ENCODE measurements around the gene GLS.
"Not testable (repeated sequence)": the region's sequence is repeated elsewhere in the genome, so short reads cannot be mapped to it uniquely, and the experiment has no call there.

GLS gene

DNA sequence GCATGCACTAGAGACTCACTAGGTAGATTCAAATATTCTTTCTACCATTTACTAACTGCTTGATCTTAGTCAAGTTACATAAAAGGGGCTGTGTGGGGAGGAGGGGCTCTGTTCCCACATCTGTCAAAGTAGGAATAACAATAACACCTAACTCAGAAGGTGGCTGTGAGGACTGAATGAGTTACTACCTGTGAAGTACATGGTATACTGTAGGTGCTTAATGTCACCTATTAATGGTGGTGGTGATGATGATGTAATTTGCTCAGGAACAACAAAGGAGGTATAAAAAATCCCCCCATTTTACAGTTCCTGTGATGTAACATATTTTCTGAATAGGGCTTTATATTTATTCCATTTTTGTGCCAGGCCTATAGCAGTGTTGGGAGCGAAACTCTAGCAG lies 92.6 kb downstream of the GLS start:
- DNase-seq: no peak

DNA sequence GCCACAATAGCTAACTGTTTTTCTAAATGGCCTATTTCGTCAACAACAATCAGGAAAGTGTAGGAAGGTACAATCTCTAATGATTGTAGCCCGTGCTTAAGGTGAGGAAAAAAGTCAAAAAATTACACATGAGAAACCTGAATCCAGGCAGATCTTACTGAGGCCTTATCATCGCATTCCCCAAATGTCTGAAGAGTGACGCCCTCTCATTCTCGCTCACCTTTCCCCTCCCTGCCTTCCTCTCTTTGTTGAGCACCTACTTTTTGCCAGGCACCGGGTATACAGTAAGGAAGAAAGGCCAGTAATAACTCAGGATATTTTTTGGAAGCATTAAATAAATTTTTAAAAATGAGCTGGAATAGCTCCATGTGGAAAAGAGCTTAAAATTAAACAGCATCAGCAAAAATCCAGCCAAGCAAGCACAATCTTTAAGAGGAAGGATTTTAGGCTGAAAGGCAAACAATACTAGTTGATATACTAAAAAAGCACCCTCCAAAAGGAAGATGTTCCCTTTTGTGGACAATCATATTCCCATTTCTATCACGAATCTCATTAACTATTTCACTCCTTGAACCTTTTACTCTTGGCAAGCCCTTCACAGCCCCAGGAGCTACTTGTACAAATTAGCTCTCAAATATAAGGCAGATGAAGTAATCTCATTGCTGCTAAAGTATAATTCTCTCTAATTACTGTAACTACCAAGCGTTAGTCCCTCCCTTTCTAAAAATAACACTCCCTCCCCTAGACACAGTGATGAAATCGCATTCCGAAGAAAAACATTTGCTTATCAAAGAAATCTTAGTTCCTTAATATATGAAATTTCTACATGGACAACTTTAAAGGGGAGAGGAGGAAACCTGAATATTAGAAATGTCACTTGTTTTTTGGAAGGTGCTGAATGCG lies 93.4 kb downstream of the GLS start:
- DNase-seq: no peak

DNA sequence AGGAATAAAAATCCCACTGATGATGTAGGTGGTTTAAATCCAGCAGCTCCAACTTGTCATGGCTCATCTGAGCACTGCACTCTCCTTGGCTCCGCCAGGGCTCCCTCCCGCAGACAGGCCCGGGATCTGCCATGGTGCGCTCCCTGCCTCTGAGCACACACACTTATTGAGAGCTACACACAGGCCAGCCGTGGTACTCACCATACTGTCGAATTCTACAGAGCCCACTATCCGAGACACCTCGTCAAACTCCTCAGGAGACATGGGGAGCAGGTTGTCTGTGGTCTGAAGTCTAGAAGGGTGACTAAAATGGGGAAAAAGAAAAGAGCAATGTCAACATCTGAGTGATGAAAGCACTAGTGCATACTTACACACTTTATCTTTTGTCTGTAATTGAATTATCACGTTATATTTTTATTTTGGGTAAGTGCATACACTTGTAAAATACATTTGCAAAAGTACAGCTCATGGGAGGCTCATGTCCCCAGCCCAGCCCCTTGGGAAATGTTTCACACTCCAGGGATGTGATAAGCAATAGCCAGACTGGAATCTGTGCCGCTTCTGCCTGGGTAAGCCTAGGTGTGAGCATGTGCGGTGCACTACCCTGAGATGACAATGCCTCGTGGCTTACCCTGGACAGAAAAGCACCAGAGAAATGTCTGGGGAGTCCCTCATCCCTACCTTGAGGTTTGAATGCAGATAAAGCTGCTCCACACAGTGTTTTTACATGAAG lies 94.2 kb downstream of the GLS start:
- DNase-seq: no peak

DNA sequence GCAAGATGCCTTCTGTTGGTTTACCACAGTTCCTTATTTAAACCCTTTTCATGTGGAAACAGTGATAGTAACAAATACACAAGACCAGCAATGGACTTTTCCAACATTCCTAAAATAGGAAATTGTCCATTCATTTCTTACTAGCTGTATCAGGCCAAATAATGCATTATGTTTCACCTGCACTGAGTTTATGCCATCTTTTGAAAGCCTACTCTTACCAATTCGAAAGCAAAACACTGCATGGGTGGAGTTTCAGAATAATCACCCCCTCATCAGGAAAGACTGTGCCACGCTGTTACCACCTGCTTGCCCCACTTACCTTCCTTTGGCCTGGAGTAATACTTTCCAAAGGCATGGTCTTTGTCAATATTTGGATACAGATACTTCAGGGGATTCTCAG lies 95.9 kb downstream of the GLS start:
- DNase-seq: no peak

DNA sequence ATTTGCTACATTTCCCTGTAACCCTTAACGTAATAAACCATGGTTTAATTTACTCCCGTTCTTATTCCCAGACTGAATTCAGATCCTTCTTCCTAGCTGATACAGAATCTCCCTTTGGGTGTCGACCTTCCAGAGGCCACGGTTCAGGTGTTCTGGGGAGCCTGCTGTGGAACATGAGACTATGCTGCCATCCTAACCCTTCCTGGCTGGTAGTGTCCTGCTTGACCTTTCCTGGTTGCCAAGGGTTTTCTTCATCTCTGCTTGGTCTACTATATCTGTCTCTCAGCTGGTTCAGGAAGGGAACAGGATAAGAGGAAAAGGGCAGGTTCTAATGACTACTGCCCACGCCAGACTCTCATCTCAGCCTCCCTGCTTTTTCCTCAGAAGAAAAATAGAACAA lies 96.9 kb downstream of the GLS start:
- DNase-seq: no peak

DNA sequence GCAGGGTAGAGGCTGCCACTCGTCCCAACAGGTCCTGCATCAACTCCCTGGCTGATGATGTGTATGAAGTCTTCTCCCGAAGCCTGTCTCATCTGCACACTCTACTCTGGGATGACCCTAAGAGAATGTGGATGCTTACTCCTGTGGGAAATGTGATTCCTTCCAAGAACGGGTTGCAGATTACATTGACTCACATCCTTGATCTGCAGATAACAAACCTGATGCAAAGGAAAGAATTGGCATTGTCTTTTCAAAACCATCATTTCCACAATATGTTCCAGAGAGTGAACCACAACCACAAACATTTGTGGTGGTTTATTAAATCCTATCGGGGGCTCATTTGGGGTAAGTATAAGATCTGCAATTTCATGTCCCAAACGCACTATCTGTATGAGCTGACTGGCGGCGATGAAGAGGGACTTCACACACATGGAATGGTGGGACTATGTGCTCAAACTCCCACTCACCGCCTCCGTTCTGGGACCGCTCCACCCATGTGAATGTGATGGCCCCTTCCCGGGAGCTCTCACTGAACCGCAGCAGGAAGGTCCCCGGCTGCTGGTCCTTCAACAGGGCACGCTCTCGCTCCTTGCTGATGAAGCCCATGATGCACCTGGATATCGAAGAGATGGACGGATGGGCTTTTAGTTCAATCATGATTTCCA lies 97.9 kb downstream of the GLS start:
- DNase-seq: no peak

DNA sequence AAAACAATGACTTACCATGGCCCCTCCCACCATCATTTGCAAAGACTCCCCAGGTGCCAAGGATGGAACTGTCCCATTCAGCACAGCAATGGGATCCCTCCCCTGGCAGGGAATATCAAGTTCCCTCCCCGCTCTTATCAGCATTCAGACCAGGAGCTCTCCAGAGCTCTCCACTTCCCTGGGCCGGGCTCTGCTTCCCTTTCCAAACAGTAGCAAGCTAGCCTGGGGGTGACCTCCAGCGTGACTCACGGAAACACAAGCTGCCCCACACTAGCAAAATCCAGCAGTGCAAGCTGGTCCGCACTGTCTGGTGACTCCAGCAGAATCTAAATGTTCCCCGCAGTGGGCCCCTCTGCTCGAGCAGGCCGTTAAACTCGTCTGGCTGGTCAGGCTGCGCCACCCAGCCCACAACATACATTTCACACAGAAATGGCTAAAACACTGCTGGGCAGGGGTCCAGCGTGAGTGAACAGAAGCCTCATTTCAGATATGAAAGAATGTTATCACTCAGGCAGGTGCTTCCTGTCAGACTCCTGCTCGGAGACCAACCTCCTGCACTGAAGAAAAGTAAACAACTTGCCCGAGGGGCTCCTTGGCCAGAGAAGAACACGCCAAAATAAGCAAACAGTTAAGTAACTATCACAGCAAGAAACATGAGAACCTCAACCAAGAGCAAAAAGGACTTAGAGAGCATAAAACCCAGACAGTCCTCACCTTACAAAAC lies 99.4 kb downstream of the GLS start:
- DNase-seq: no peak

DNA sequence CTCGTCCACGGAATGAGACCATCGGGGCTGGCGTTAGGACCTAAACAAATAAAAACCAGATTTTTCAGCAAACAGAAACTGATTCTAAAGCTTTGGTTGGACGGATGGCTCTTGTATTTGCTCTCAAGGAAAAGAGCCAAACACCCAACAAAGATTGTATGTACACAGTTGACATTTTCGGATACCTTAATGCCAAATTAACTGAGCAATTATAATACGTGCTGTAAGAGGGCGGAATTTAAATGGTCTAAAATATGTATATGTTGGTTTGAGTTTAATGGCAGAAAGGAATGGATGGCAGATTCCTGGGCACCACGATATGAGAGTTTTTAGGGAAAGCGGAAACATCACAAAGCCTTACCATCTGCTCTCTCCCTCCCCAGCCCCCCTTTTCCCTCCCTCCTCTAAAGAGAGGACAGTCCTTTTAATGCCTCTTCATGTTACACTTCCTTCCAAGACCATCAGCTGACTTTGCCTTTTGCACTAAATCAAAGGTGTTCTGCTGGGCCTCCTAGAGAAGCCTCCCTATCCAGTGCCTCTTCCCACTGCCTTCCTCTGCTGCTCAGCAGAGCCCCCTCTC lies 100.1 kb downstream of the GLS start:
- DNase-seq: no peak

DNA sequence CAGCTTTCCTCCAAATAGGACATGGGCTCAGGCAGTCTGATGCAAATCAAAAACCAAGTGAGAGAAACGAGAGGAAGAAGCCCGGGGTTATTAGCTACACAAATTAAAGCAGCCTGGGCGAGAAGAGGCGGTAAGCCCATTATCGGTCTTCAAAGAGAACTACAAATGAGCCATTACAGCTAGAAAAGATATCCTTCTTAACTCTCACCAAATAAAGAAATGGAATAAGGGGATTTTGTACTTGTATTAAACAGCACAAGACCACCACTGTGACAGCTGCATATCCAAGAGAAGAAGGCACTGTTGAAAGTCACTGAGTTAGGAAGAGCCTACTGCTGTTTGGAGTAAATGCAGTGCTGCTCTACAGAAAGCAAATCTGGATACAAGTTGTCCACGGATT lies 100.7 kb downstream of the GLS start:
- no peak for DNase-seq

DNA sequence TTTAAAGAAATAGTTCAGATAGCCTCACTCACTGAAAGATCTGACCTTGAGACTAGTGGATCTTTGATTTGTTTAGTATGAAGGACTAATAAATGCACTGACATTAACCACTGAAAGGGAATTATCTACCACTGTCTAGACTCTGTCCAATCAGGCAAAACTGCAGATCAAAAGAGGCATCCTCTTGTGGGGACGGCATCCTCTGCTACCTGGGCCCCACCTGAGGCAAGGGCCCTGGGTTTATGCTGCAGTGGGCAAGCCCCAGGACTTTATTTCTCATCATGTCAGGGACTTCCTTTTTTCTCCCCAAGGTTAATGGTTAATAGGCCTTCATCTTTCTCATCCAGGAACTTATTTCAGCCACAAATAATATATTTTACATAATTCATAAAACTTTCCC lies 101.1 kb downstream of the GLS start:
- DNase-seq: no peak

DNA sequence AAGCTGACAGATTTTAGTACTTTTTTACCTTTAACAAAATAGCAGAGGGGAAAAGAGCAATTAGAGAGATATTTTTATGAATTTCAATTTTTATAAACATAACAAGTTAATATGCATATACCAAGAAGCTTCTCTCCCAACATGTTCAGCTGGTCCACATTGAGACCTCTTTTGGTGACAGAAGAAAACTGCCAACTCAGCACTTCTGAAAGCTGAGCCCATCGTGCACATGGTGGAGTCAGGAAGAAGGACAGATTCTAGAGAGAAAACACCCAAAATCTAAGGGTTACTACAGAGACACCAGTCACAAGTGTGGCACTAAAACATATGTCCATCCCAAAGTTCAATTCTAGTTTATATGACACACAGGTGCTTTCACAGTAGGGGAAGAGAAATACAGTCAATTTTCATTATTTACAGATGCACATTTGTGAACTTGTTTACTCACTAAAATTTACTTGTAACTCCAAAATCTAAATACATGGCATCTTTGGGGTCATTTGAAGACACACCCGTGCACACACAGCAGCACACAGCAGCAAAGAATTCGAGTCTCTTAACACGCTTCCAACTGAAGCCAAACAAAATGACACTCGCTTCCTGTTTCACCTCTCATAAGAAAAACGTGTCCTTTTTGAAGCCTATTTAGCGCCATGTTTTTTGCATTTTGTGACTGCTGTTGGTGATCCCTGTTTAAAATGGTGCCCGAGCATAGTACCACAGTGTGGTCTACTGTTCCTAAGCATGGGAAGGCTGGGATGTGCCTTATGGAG lies 101.8 kb downstream of the GLS start:
- no peak for DNase-seq

DNA sequence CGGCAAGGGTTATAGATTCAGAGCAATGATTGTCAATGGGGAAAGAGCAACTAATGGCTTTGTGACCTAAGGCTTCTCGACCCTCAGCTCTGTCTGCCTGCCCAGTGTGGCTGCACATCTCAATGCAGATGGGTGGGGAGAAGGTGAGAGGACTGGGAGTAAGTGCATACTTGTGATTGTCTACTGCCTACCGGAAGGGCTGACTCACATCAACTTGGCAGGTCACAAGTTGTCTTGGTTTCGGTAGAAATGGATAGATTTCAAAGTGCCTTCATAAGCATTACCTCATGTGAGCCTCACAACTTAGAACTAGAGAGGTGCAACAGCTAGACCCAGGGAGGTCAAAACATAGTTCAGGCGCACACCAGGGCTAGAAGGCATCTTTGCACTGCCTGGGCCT lies 104.0 kb downstream of the GLS start:
- DNase-seq: no peak

DNA sequence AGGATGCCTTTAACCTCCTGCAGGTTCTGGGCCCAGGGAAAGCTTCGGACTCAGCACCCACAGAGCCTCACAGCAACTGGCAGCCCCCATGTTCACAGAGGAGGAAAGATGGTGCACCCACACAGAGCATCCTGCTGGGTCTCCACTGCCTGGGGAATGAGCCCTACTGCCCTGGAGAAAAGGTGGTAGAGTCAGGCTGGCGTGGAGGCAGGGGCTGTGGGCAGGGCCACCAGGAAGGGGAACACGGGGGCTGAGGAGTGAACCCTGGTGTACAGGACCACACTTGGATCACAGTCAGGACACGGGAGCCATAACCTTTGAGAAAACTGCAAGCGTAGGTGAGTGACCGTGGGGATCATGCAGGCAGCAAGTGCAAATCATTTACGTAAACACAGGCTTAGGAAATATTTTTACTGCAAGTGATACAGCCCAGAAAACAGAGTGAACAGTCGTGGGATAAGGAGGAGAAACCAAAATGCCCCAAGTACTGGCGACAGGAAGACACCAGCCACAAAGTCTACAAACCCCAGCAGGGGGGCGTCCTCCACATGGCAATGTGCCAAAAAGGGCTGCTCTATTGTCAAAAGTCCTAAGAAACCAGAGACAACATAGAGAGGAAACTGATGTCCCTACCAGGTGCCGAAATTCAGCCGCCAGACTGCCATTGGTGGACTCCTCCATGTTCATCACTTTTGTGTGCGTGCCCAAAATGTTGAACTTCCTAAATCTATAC lies 105.8 kb downstream of the GLS start:
- DNase-seq: no peak

DNA sequence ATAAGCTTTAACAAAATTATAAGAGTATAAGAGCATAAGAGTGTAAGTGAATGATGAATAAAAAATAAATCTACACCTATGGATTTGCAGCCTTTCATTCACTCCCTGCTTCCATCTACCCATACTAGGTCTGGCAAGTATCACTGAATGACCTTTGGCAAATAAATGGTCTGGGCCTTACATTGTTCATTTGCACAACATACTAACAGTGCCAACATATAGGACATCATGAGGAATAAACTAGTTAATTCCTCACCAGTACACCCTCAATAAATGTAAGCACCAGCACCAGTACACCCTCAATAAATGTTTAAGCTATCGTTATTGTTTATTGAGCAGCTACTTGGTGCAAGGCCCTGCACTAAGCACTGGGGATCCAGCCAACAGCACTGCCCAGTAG lies 106.5 kb downstream of the GLS start:
- DNase-seq: no peak

DNA sequence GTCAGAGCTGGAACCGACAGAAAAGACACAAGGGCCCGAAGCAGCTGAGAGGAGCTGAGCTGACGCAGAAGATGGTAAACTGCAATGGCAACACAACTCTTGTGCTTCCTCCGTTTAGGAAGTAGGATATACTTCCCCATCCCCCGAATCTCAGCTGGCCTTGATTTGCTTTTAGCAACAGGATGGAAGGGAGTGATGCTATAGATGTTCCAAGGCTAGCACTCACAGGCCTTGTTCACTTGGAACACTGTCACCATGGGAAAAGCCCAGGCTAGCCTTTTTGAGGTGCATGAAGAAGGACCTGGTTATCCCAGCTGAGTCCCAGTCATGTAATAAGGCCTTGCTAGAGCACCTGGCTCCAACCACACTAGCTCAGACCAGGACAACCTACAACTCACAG lies 107.3 kb downstream of the GLS start:
- DNase-seq: no peak

DNA sequence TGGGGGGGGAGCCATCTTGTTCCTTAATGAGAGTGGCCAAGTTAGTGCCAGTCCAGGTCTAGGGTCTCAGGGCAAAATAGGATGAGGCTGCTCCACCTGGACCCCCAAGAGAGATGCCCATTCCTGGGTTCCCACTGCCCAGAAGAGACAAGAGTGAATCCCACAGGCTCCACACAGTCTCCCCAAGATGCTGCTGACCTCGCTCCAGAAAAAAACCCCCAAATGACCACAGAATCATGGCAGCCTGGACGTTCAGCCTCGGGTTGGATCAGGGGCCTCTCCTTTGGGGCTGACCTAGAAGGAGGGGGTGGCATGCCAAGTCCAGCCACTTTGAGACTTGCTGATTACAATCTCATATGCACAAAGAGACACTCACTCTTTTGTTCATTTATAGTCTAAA lies 108.3 kb downstream of the GLS start:
- DNase-seq: no peak

DNA sequence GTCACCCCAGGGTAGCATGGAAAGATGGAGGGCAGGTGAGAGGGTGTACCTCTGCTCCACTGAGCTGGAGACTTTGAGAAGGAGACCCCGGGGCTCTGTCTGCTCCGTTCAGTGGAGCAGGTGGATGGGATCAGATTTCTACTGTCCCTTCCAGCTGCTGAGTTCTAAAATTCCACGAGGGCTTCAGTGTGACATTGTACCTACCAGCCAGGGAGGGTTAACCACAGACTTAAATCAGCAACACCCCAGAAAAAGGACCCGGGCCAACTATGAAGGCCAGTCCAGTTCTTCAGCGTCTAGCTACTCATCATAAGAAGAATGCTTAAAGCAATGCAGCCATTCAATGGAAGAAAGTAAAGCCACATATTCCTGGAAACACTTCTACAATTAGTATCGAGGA lies 109.5 kb downstream of the GLS start:
- no peak for DNase-seq

DNA sequence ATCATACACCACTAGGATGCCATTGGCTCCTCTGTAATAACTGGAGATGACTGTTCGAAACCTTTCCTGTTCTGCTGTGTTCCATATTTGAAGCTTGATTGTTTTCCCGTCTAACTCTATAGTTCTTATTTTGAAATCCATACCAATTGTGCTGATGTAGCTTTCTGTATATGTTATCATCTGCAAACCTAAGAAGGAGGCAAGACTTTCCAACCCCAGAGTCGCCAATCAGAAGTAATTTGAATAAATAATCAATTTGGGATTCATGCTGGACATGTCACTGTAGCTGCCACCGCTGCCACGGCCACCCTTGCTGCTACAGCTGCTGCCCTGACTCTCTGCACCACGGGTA lies 112.6 kb downstream of the GLS start:
- DNase-seq: no peak

DNA sequence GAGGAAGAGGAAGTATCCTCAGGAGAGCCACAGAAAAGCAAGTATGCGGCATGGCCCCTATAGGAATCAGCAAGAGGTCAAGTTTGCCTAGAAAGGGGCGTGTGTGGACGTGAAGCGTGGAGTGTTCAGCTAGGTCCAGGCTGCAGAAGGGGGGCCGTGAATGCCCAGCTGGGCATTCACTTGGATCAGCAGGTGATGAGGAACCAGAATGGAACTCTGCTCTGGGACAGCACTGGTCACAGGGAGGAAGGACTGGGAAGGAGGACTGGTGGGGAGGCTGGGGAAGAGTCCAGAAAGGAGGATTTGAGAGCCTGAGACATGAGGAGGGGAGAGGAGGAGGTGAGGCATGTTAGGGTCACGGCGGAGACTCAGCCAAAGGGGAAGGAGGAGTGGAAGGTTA lies 113.5 kb downstream of the GLS start:
- no peak for DNase-seq

DNA sequence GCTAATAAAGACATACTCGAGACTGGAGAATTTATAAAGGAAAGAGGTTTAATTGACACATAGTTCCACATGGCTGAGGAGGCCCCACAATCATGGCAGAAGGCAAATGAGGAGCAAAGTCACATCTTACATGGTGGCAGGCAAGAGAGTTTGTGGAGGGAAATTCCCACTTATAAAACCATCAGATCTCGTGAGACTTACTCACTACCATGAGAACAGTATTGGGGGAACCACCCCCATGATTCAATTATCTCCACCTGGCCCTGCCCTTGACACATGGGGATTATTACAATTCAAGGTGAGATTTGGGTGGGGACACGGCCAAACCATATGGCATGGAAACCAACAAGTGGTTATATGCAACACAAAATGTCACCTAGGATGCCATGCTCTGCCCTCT lies 114.7 kb downstream of the GLS start:
- DNase-seq: not testable (repeated sequence)

DNA sequence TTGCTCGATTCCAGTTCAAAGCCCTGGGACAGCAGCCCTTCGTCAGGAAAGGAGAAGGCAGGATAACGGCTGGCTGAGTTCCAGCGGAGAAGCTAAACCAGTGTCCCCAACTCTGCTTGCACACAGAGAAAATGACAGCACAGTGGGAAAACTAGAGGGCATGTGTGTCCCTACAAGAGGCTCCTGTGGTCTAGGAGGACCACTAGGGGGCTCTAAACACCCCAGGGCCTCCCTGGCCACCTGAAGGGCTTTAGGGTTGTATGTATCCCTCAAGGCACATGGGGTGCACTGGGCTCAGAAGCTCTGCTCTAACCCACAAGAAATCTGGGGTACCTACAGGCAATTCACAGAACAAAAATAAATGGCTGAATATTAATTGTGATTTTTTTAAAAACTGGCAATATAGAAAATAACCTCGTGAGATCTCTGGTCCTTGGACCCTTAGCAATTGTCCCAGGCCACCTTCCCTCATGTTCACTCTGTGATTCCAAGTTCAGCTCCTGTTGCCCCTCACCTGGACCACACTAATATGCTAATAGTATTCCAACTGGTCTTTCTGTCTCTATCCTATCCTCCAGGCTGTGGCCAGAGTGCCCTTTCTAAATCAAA lies 115.8 kb downstream of the GLS start:
- DNase-seq: no peak

Measured in cerebellar nuclear complex (tissue), 1 donor.